ENCODE data around the gene IRF2BPL.

IRF2BPL gene

DNA sequence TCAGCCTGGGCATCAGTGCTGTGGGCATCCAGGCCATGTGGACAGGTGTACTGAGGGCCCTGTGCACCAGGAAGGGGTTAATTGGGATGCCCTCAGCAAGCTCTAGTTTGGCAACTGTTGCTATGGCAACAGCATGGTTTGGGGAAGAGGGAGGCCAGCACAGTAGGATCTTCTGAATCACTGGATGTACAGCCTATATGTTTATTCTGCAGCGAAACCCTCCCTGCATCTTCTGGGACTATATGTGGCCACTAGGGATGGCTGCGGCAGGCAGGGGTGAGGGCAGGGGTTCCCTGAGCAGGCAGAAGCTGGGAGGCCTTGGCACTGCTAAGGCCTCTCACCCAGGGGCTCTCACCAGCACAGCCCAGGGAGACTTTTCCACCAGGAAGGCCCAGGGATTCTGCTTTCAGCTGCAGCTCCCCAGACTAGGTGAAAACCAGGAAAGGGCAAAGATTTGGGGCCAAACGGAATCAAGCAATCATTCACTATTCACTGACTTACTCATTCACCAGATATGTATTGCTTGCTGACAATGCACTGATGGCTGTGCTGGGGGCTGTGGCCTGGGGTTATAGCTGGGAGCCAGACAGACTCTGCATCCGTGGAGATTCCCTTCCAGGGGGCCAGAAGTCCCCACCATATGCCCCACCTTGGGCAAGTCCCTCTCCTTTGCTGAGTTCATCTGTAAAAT is 42.8 kb downstream of the IRF2BPL start:
- no peak for DNase-seq (ENCODE audit: low read depth)

DNA sequence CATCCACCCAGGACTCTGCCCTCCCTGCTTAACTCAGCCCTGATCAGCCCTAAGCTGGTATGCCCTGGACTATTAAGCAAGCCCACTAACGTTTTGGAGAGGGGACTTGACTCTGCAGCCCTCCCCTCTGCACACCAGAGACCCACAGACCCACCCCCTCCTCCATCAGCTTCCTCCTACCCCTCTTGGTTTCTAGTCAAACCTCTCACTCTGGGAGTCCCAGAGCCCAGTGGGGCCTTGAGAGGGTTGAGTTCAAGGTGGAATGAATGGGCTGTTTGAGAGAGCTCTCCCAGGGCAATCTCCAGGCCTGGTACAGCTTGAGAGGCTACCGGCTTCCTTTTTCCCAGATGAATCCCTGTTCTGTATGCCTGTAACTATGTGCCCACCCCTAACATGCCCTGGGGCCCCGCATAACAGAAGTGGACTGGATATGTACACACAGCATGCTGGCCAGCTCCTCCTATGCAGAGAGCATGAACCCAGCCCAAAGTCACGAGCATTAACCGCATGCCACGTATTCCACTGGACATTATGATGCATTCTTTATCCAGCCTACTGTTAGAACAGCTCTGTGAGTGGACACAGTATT is 43.6 kb downstream of the IRF2BPL start:
- DNase-seq (ENCODE audit: low read depth): no peak

DNA sequence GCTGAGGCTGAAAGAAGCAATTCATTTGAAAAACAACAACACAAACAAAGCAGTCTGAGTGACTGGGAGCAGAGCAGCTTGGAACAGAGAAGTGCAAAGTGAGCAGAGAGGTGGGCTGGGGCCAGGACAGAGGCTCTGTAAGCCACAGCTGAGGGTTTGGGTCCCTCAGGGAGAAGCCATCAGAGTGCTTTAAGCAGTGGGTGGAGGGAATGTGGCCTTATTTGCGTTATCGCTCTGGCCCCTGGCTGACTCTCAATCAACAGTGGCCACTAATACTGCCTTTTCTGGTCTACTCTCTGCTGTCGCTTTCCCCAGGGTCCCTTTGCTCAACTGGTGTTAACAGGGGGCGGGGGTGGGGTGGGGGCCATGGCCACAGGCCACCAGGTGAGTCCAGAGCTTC is 44.2 kb downstream of the IRF2BPL start:
- no peak for DNase-seq (ENCODE audit: low read depth)

DNA sequence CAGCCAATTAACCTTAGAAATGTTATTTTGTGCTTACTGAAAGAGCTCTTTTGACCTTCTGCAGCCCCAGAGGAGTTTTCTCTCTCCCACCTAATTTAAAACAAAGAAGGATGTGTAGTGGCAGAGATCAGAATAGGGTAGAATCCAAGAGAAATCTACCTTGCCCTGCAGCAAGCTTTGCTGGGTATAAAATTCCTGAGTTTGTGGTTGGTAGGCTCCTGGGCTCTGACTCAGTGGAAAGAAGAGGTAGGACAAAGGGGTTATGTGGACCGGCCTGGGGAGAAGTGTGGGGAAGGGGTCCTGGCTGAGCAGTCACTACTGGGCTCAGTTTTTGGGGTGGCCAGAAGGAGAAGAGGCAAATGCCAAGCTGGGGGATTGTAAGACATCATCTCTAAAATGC is 46.8 kb downstream of the IRF2BPL start:
- no peak for DNase-seq (ENCODE audit: low read depth)

DNA sequence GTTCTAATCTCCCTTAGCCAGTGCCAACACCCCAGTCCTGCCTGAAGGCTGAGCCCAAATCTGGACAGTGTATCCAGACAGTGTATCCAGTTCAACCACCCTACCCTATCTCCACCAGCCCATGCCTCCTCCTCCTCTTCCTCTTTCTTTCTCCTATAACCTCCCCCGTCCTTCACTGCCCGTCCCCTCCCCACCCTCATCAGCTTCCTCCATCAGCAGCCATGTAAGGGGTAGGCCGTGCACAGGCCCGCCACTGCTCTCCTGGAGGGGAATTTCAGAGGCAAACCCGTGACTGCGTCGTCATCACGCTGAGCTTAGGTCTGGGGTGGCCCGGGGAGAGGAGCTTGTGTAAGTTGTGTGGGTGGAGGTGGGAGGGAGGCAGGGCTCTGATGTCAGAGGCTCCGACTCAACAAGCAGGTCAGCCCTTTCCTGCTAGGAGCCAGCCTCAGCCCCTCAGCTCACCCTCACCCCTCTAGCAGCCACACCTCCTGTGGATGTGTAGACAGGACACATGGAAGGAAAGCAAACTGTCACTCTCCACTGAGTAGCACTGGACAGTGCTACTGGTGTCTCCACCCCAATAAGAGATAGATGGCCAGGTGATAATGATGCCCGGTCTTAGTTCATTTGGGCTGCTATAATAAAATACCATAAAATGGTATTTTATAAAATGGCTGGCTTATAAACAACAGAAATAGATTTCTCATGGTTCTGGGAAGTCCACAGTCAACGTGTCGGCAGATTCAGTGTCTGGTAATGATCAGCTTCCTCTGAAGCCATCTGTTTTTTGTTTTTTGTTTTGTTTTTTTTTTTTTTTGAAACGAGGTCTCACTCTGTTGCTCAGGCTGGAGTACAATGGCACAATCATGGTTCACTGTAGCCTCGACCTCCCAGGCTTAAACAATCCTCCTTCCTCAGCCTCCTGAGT is 50.5 kb downstream of the IRF2BPL start:
- DNase-seq (ENCODE audit: low read depth): peak; percentile 78

- no peak for DNase-seq (ENCODE audit: low read depth)
Measured at GRCh38 chr14:76976240-76977005, 52.1 kb downstream of the IRF2BPL start.

GRCh38 chr14:76975812-76976211 is 52.7 kb downstream of the IRF2BPL start:
- no peak for DNase-seq (ENCODE audit: low read depth)

DNA sequence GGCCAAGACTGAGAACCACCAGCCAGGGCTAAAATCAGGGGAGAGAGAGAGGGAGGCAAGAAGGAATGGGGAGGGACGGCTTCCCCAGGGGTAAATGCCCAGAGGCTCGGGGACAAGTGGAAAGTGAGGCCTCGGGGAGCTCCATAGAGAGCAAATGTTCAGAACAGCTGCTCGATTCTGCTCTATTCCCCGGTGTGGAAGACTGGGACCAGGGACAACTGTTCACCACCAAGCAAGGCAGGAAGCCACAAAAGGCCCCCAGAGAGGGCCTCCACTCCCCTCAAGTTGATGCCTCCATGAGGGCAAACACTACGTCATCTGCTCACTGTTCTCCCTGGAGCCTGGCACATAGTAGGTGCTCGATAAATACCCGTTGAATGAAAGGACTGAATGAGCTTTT is 53.5 kb downstream of the IRF2BPL start:
- DNase-seq (ENCODE audit: low read depth): no peak

Data from activated T-helper 9 cell treated with anti-CD3 and anti-CD28 coated beads, Interleukin-2, amount 50 U/mL, for 16 hours (primary cell).